ENCODE data around the gene STEAP1B.

The STEAP1B gene

DNA sequence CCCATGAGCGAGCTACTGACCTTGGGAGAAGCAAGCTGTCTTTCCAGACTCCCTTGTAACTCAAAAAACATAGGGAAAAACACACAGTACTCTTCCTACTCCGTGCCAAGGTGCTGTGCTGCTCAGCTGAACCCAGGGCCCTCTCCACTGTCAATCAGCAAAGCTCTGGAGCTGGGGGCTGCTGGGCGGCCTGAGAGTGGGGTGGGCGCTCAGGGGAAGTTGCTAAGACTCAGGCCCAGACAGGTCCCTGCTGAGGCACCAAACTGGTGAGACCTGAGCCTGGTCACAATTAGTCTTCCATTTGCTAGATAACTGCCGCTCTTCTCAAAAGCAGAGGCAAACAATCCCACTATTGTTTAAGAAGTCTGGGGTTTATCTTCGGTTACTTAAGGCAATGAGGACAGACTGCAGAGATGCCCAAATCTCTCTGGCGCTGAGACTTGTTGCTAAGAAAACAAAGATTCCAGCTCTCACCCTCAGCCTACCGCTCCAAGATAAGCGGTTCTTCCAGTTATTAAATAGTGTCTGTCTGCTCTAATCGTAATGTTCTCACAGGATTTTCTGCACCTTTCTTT lies 22.0 kb downstream of the STEAP1B start:
- H3K9me3 ChIP-seq (ENCODE audit: control insufficient read depth, insufficient read depth, low read length) = no peaks in the 10 kb centered on the region

DNA sequence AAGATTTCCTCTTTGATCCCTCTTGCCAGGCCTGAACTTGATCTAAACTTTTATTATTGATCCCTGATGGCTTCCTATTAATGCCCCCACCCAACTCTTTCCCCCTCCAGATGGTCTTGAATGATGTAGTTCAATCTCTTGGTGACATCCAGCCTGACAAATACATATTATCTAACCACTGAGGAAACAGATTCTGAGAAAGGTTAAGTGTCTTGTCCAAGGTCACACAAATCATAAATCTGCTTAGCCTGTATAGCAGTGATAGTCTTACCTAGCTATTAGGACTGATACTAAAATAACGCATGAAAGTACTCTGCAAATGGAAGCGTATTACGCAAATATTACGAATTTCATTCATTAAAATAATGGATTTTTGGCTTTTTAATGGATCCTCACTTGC lies 22.7 kb downstream of the STEAP1B start:
- Histone ChIP-seq H3K36me3 (ENCODE audit: control insufficient read depth, insufficient read depth, low read length) (no peaks in the 10 kb centered on the region), H3K4me3 (ENCODE audit: low read depth, low read length) (no peak overlapping the region), H3K9ac (ENCODE audit: low read depth, low read length) (no peak overlapping the region), H3K27ac (ENCODE audit: low read depth, low read length) (peak overlapping the region; percentile 55), H3K27me3 (ENCODE audit: control insufficient read depth, insufficient read depth, low read length) (no peaks in the 10 kb centered on the region), H3K9me3 (ENCODE audit: control insufficient read depth, insufficient read depth, low read length) (no peaks in the 10 kb centered on the region), H3K4me1 (ENCODE audit: control insufficient read depth, insufficient read depth, low read length) (no peaks in the 10 kb centered on the region)

More for the DNA sequence above, 22.0 kb downstream of the STEAP1B start:
- Histone ChIP-seq H3K36me3 (ENCODE audit: control insufficient read depth, insufficient read depth, low read length) (no peaks in the 10 kb centered on the region), H3K4me1 (ENCODE audit: control insufficient read depth, insufficient read depth, low read length) (no peaks in the 10 kb centered on the region), H3K4me3 (ENCODE audit: low read depth, low read length) (no peak overlapping the region), H3K9ac (ENCODE audit: low read depth, low read length) (no peak overlapping the region), H3K27me3 (ENCODE audit: control insufficient read depth, insufficient read depth, low read length) (no peaks in the 10 kb centered on the region), H3K27ac (ENCODE audit: low read depth, low read length) (peak overlapping the region; percentile 69)

DNA sequence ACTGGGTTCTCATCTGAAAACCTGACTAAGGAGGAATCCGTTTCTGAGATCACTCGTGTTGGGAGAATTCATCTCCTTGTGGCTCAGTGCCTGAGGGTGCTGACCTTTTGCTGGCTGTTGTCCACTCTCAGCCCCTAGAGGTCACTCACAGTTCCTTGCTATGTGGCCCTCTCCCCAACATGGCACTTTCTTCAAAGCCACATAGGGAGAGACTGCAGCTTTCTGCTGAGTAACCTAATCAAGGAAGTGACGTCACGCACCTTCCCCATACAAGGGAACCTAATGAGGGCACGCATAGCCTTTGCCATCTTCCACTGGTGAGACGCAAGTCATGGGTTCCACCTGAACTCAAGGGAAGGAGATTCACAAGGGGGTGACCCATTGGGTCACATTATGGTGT lies 23.2 kb downstream of the STEAP1B start:
- Histone ChIP-seq H3K4me3 (ENCODE audit: low read depth, low read length) (no peak overlapping the region), H3K36me3 (ENCODE audit: control insufficient read depth, insufficient read depth, low read length) (no peaks in the 10 kb centered on the region), H3K27ac (ENCODE audit: low read depth, low read length) (peak overlapping the region; percentile 55), H3K9ac (ENCODE audit: low read depth, low read length) (no peak overlapping the region), H3K9me3 (ENCODE audit: control insufficient read depth, insufficient read depth, low read length) (no peaks in the 10 kb centered on the region), H3K4me1 (ENCODE audit: control insufficient read depth, insufficient read depth, low read length) (no peaks in the 10 kb centered on the region), H3K27me3 (ENCODE audit: control insufficient read depth, insufficient read depth, low read length) (no peaks in the 10 kb centered on the region)

DNA sequence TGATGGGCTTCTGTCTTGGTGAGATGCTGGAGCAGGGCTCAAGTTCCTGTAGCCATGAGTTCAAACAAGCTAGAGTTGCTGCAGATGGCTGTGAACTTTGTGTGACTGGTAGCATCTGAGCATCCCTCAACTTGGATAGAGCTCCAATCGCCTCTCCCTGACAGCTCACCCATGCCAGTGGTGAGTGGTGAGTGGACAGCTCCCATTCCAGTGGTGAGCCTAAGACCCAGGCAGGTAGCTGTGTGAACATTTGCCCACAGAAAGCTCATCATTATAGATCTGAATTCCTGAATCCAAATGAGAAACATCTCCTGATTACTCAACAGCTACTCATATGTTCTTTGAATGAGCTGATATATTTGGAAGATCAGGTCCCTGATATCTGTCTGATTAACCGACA lies 25.3 kb downstream of the STEAP1B start:
- no peaks in the 10 kb centered on the region for H3K27me3 ChIP-seq (ENCODE audit: control insufficient read depth, insufficient read depth, low read length)

DNA sequence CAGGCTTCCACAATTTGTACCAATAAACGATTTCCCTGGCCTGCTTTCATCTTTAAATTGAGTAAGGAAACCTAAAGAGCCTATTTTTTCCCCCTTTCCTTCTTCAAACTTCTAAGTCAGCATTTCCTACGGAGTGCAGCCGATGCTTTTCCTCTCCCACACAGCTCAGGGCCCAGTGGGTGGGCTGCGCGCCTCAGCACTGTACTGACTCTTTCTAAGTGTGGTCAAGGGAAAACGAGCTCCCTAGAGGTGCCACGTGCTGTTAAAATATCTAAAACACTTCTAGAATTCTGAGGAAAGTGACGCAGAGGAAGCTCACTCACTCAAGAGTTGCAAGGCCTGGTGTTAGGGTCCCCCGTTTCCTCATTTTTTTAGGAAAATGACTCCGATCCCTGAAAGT lies 29.0 kb downstream of the STEAP1B start:
- no peak overlapping the region for H3K4me3 ChIP-seq (ENCODE audit: low read depth, low read length)
- no peaks in the 10 kb centered on the region for H3K27me3 ChIP-seq (ENCODE audit: control insufficient read depth, insufficient read depth, low read length)
- no peak overlapping the region for H3K9ac ChIP-seq (ENCODE audit: low read depth, low read length)
- H3K9me3 ChIP-seq (ENCODE audit: control insufficient read depth, insufficient read depth, low read length) = no peaks in the 10 kb centered on the region
- H3K27ac ChIP-seq (ENCODE audit: low read depth, low read length) = no peak overlapping the region
- H3K36me3 ChIP-seq (ENCODE audit: control insufficient read depth, insufficient read depth, low read length) = no peaks in the 10 kb centered on the region
- H3K4me1 ChIP-seq (ENCODE audit: control insufficient read depth, insufficient read depth, low read length) = no peaks in the 10 kb centered on the region

More for the DNA sequence above, 25.3 kb downstream of the STEAP1B start:
- Histone ChIP-seq H3K4me1 (ENCODE audit: control insufficient read depth, insufficient read depth, low read length) (no peaks in the 10 kb centered on the region), H3K27ac (ENCODE audit: low read depth, low read length) (no peak overlapping the region), H3K4me3 (ENCODE audit: low read depth, low read length) (no peak overlapping the region), H3K9ac (ENCODE audit: low read depth, low read length) (no peak overlapping the region), H3K9me3 (ENCODE audit: control insufficient read depth, insufficient read depth, low read length) (no peaks in the 10 kb centered on the region), H3K36me3 (ENCODE audit: control insufficient read depth, insufficient read depth, low read length) (no peaks in the 10 kb centered on the region)

DNA sequence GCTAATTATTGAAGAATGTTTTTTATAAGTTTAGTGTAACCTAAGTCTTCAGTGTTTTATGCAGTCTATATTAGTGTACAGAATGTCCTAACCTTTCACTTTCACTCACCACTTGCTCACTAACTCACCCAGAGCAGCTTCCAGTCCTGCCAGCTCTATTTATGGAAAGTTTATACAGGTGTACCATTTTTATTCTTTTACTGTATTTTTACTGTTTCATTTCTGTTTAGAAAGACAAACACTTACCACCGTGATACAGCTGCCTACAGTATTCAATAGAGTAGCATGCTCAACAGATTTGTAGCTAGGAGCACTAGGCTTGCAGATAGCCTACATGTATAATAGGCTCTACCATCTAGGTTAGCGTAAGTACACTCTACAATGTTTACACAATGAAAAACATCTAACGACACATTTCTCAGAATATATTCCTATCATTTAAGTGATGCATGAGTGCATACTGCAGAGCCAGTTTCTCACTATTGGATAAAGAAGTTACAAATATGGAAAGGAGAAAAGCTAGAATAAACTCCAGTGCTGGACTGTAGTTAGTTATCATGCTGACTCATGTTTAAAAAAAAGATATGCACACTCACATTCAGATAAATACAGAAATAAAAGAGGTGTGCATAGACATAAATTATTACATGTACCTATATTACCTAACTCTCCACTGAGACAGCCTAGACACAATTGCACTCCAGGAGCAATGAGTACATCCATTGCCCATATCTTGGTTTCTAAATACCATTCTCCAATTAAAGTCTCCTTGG lies 30.4 kb downstream of the STEAP1B start:
- Histone ChIP-seq H3K4me3 (ENCODE audit: low read depth, low read length) (no peak overlapping the region), H3K27me3 (ENCODE audit: control insufficient read depth, insufficient read depth, low read length) (no peaks in the 10 kb centered on the region), H3K9ac (ENCODE audit: low read depth, low read length) (no peak overlapping the region), H3K4me1 (ENCODE audit: control insufficient read depth, insufficient read depth, low read length) (no peaks in the 10 kb centered on the region), H3K27ac (ENCODE audit: low read depth, low read length) (no peak overlapping the region), H3K36me3 (ENCODE audit: control insufficient read depth, insufficient read depth, low read length) (no peaks in the 10 kb centered on the region), H3K9me3 (ENCODE audit: control insufficient read depth, insufficient read depth, low read length) (no peaks in the 10 kb centered on the region)

DNA sequence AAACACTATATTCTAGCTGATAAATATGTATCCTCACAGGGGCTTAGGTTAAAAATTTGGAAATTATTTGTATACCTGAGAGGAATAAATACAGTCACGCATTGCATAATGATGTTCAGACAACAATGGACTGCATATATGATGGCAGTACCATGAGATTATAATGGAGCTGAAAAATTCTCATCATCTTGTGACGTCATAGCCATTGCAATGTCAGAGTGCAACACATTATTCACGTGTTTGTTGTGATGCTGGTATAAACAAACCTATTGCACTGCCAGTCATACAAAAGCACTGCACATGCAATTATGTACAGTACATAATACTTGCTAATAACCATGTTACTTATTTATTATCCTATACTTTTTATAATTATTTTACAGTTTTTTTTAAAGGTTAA lies 31.4 kb downstream of the STEAP1B start:
- no peaks in the 10 kb centered on the region for H3K9me3 ChIP-seq (ENCODE audit: control insufficient read depth, insufficient read depth, low read length)
- no peaks in the 10 kb centered on the region for H3K27me3 ChIP-seq (ENCODE audit: control insufficient read depth, insufficient read depth, low read length)
- H3K4me1 ChIP-seq (ENCODE audit: control insufficient read depth, insufficient read depth, low read length) = no peaks in the 10 kb centered on the region
- H3K36me3 ChIP-seq (ENCODE audit: control insufficient read depth, insufficient read depth, low read length) = no peaks in the 10 kb centered on the region
- no peak overlapping the region for H3K27ac ChIP-seq (ENCODE audit: low read depth, low read length)
- H3K4me3 ChIP-seq (ENCODE audit: low read depth, low read length) = no peak overlapping the region
- no peak overlapping the region for H3K9ac ChIP-seq (ENCODE audit: low read depth, low read length)

DNA sequence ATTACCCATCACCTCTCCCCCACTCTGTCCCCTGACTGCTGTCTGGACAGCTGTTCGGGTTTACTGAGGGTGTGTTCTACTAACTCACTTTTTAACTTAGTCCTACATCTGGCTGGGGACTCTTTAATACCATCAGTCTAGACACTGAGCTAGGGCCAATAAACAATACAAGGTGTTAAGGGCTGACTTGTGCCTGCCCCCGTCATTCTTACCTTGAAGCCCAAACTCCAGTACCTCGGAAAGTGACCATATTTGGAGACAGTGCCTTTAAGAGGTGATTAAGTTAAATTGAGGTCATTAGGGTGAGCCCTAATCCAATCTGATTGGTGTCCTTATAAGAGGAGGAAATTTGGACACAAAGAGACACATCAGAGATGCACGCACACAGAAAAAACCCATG lies 35.7 kb downstream of the STEAP1B start:
- Histone ChIP-seq H3K9me3 (ENCODE audit: control insufficient read depth, insufficient read depth, low read length) (no peaks in the 10 kb centered on the region), H3K36me3 (ENCODE audit: control insufficient read depth, insufficient read depth, low read length) (no peaks in the 10 kb centered on the region), H3K9ac (ENCODE audit: low read depth, low read length) (no peak overlapping the region), H3K27ac (ENCODE audit: low read depth, low read length) (no peak overlapping the region), H3K27me3 (ENCODE audit: control insufficient read depth, insufficient read depth, low read length) (no peaks in the 10 kb centered on the region), H3K4me1 (ENCODE audit: control insufficient read depth, insufficient read depth, low read length) (no peaks in the 10 kb centered on the region), H3K4me3 (ENCODE audit: low read depth, low read length) (no peak overlapping the region)

DNA sequence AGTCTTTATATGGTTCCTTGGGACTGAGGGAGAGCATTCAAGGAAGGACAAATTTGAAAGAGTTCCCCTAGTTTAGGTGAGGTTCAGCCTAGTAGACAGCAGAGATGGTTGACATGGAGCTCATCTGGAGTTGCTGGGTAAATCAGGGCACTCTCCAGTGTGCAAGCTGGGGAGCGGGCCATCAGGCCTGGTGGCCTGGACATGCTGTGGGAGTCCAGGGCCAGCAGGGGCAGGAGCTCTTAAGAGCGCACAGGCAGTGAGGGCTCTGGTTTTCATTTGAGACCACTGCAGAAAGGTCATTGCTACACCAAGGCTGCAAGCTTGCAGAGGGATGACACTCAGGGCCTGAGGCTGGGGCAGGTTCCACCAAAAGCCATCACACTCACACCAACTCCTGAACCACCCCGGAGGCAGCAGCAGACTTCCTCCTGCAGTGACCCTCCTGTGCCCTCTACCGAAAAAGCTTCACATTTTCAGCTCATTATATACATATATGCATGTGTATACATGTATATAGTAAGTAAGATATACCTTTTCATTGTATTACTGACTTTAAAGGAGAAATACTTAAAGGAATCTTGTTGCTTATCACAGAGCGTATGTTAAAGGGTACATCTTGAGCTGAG lies 39.5 kb downstream of the STEAP1B start:
- no peaks in the 10 kb centered on the region for H3K27me3 ChIP-seq (ENCODE audit: control insufficient read depth, insufficient read depth, low read length)
- H3K4me1 ChIP-seq (ENCODE audit: control insufficient read depth, insufficient read depth, low read length) = no peaks in the 10 kb centered on the region
- no peaks in the 10 kb centered on the region for H3K9me3 ChIP-seq (ENCODE audit: control insufficient read depth, insufficient read depth, low read length)
- no peaks in the 10 kb centered on the region for H3K36me3 ChIP-seq (ENCODE audit: control insufficient read depth, insufficient read depth, low read length)
- no peak overlapping the region for H3K4me3 ChIP-seq (ENCODE audit: low read depth, low read length)
- H3K27ac ChIP-seq (ENCODE audit: low read depth, low read length) = no peak overlapping the region
- H3K9ac ChIP-seq (ENCODE audit: low read depth, low read length) = no peak overlapping the region

DNA sequence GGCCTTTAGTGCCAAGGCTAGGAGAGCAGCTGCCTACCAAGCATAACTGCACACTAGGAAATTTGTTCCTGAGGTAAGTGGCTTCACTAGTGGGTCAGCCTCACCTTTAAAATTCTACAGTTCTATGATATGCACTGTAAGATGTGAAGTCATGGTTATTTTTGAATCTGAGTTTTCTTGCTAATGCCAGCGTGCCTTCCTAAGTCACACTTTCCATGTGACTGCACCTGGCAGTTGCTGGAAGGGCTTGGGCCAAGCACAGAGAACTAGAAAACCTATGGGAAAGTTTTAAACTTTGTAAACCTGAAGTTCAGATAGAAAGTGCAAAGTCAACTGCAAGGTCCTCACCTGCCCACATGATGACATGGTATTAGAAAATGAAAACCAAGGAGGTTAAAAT lies 42.5 kb downstream of the STEAP1B start:
- no peak overlapping the region for H3K4me3 ChIP-seq (ENCODE audit: low read depth, low read length)
- H3K27me3 ChIP-seq (ENCODE audit: control insufficient read depth, insufficient read depth, low read length) = no peaks in the 10 kb centered on the region
- no peak overlapping the region for H3K27ac ChIP-seq (ENCODE audit: low read depth, low read length)
- peaks cover 4% of the 10 kb centered on the region; the same call in 1 of the 2 replicates for H3K4me1 ChIP-seq (ENCODE audit: control insufficient read depth, insufficient read depth, low read length)
- no peak overlapping the region for H3K9ac ChIP-seq (ENCODE audit: low read depth, low read length)
- H3K36me3 ChIP-seq (ENCODE audit: control insufficient read depth, insufficient read depth, low read length) = no peaks in the 10 kb centered on the region
- no peaks in the 10 kb centered on the region for H3K9me3 ChIP-seq (ENCODE audit: control insufficient read depth, insufficient read depth, low read length)

DNA sequence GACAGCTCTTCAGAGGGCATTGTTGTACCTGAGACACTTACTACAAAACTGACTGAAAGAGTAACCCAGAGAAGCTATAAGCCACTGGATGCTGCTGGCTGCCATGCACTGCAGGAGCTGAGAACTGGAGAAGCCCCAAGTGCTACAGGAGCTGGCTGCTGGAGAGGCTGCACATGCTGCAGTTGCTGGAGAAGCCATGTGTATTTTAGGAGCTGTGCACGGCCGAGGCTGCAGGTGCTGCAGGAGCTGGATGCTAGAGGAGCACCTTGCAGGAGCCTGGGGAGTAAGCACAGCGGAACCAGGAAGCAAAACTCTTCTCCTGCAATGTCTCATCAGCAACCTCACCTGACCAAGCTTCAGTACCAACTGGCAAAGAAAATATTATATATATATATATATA lies 45.5 kb downstream of the STEAP1B start:
- H3K9me3 ChIP-seq (ENCODE audit: control insufficient read depth, insufficient read depth, low read length) = no peaks in the 10 kb centered on the region
- H3K27me3 ChIP-seq (ENCODE audit: control insufficient read depth, insufficient read depth, low read length) = no peaks in the 10 kb centered on the region
- H3K9ac ChIP-seq (ENCODE audit: low read depth, low read length) = no peak overlapping the region
- H3K27ac ChIP-seq (ENCODE audit: low read depth, low read length) = no peak overlapping the region
- no peak overlapping the region for H3K4me3 ChIP-seq (ENCODE audit: low read depth, low read length)
- H3K4me1 ChIP-seq (ENCODE audit: control insufficient read depth, insufficient read depth, low read length) = peaks cover 10% of the 10 kb centered on the region
- H3K36me3 ChIP-seq (ENCODE audit: control insufficient read depth, insufficient read depth, low read length) = no peaks in the 10 kb centered on the region

All from HUES48 (cell line).